EH (cell line): ENCODE results near the gene ALDH3A1.
A peak's percentile ranks its signal among the peaks of the same experiment; 100 is the strongest.

Experiments
- DNase-seq: peaks from one replicate; pipeline ENCODE4 v3.0.0-alpha.2; 2015; ENCODE audit warnings: low read depth

The ALDH3A1 gene

DNA sequence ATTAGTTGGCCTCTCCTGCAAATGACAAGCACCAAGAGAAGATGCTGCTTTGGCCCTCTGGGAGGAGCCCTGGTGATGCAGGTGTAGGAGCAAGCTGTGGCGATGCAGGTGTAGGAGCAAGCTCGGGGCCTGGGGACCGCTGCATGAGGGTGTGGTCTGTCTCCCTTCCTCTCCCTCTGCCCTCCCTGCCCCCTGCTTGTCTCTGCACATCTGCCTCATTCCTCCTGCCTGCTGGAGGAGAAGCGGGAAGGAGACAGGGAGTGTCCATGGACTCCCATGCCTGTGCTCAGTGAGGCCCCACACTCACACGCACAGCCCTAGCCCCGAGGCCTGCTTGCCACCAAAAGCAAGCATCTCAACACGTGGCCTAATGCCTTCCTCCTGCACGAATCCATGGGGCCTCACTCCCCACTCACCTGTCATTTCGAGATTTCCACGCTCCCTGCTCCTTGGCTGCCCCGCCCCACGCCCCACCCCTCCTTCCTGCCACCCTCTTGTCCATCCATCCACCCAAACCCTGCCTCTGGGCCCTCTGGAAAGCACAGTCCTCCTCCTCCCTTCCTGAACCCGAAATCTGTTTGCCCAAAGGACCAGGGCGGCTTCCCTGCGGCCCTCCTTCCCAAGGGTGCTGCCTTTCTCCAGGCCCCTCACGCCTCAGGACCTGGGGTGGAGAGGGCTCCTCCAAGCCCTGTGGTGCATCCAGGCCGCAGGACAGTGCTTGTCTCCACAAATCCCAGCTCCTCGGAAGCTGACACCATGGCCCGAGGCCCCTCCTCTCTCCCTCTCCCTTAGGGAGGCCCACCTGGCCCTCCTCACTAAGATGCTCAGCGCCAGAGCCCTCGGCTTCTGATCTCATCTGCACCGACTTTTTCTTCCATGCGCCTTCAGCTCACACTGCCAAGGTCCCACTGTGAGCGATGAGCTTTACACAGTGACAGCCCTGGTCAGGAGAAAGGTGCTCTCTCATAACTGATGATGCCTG lies 11.8 kb upstream of the ALDH3A1 start:
- no peak for DNase-seq

- no peak for DNase-seq
Measured at GRCh38 chr17:19757536-19758180, 9.6 kb upstream of the ALDH3A1 start.

DNA sequence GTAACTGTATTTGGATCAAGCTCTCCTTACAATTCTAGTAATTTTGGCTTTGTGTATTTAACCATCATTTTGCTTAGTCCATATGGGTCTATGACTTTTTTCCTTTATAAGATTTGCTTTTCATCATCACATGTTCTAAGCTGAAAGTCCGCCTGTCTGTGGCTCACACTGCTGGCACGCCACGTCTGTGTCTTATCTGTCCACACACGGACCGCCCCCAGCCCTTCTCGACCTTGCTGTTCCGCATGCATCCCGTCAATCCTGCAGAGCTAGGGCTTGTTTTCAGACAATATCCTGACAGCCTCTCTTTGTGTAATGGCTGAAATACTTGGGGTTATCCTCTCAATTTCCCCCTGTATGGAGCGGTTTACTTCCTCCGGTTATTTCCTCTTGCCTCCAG lies 8.4 kb upstream of the ALDH3A1 start:
- no peak for DNase-seq

GRCh38 chr17:19755821-19756510 lies 7.9 kb upstream of the ALDH3A1 start:
- DNase-seq = no peak

GRCh38 chr17:19755392-19755791 lies 7.3 kb upstream of the ALDH3A1 start:
- DNase-seq = no peak

DNA sequence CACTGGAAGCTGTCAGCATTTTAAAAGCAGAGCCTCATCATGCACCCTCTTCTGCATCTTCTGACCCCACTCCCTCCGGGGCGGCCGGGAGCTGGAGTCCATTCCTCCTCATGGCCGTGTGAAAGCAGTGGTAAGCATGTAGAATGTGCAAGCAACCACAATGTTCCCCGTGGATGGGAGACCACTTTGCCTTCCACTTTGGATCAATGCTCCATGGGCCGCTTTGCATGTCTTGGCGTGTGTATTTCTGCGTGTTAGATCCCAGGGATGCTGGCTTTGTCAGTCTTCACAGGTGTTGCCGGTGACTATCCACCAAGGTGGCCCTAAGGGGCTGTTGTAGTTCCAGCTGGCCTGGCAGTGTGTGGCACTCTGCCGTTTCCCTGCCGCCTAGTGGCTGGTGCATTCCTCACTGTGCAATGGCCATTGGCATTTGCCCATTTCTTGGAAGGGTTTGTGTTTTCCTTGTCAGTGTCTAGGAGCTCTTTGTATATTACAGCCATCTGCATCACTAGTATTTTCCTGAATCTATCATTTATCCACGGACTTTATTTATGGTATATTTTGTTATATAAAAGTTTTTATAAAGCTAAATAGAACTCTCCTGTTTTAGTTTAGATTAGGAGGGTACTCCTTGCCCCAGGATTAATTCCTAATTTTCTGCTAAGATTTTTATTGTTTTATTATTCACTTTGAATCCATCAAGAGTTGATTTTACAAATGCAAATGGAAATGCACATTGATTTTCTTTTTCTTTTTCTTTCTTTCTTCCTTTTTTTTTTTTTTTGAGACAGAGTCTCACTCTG lies 5.8 kb upstream of the ALDH3A1 start:
- DNase-seq = peak; percentile 17

GRCh38 chr17:19753051-19753509 lies 5.0 kb upstream of the ALDH3A1 start:
- DNase-seq = peak; percentile 86

- no peak for DNase-seq
Measured at GRCh38 chr17:19752216-19753050, 4.3 kb upstream of the ALDH3A1 start.

GRCh38 chr17:19750835-19751234 lies 2.7 kb upstream of the ALDH3A1 start:
- DNase-seq = no peak

DNA sequence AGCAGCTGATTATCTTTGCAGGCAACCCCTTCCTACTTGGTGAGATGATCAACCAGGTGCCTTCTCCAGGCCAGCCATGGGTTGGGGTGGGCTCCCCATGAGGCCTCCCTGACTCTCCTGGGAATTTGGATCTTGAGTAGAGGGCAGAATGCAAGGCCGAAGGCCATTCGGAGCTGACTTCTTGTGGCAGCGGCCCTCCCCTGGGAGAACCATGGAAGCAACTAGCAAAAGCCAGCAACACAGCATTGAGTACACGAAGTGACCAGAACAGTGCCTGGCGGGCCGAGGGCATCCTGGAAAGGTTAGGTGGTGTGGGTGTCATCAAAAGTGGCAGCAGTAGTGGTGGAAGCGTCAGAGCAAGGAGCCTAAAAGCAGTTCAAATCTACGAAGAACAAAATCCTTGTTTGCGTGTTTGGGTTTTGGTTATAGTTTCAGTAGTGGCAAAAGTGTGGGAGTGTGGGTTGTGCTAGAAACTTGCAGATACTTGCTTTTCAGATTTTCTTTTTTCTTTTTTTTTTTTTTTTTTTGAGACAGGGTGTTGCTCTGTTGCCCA lies 2.0 kb upstream of the ALDH3A1 start:
- no peak for DNase-seq

GRCh38 chr17:19748807-19749193 lies 702 bp upstream of the ALDH3A1 start:
- no peak for DNase-seq

DNA sequence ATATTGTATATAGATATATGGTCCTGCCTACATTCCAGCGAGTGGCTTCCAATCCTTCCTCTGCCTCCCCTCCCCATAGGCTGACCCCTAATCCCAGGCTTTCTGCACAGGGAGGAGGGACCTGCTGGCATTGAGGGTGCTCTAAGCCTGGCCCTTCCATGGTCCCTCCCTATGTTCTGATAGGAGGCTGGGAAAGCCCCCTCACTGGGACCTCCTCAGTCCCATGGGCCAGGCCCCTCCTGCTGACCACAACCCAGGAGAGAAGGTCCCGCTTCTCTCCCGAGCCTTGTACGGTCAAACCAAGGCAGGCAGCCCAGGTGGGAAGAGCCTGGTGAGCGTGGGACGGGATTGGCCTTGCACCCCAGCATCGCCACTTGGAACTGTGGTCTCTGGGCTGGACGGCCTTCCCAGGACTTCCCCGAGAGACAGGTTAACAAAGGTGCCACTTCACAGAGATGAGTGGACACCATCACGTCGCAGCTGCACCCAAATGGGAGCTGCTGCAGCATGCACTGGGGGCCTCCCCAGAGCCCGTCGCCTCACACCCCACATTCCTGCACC lies 859 bp downstream of the ALDH3A1 start:
- DNase-seq = no peak

DNA sequence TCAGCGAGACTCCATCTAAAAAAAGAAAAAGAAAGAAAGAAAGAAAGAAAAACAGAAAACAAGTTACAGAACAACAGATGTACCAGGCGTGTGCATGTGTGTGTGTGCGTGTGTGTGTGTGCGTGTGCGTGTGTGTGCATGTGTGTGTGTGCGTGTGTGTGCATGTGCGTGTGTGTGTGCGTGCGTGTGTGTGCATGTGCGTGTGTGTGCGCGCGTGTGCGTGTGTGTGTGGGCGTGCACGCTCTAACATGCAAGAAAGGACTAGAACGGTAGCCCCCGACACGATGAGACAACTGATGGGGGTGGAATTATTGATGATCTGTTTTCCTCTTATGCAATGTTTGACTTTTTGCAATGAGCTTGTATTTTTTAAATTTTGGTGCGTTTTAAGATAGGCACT lies 1.6 kb downstream of the ALDH3A1 start:
- no peak for DNase-seq

GRCh38 chr17:19744922-19745757 lies 3.0 kb downstream of the ALDH3A1 start:
- peak; percentile 60 for DNase-seq

DNA sequence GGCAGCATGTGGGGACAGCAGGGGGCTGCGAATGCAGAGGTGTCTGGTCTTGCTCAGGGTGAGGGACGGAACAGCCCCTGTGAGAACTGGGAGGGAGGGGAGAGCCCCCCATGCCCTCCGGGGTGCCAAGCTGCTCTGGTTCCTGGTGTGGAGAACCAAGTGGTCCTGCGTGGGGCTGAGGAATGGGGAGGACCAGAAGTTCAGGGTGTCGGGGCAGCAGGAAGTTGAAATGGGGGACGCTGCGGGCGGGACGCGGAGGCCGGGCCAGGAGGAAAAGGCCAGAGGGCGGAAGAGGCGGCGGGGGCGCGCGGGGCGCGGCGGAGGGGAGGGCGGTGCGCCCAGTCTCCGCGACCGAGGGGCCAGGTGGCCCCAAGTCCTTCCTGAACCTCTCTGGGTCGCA lies 3.6 kb downstream of the ALDH3A1 start:
- no peak for DNase-seq

GRCh38 chr17:19743101-19744100 lies 4.7 kb downstream of the ALDH3A1 start:
- no peak for DNase-seq

DNA sequence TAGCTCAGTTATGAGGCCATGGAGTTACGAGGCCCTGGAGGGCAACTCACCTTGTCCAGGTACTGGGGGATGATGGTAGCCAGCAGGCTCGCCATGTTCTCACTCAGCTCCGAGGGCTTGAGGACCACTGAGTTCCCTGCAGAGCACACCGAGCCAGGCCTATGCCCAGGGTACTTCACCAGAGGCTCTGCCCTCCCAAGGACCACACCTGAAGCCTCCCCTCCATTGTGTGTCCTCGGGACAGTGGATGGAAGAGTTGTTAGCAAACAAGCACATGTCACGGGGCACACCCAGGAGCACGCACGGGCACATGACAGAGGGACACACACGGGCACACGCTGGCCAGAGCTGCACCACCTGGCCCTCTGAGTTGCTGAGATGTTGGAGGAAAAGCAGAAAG lies 5.6 kb downstream of the ALDH3A1 start:
- DNase-seq = no peak

DNA sequence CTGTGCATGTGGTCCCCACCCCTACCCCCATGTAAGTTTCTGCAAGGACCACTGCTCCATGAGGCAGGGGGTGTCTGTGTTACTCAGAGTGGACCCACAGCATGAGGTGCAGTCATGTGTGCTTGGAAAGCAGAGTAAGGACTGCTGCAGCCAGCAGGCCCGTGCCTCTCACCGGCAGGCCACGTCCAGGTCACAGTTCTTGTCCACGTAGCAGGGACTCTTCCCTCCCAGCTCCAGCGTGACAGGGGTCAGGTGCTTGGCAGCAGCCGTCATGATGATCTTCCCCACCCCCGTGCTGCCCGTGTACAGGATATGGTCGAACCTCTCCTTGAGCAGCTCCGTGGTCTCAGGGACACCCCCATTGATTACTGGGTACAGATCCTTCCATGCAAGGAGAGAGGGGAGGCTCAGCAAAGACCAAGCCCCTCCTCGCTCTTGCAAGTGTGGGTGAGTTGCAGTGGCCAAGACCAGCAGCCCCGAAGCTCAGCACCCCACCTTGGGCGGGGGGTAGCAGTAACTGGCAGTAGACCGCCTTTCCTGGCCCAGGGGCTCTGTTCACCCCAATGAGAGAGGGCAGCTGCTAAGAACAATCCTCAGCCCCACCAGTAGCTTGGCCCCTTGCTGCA lies 6.2 kb downstream of the ALDH3A1 start:
- DNase-seq = no peak
